H1 (cell line): ENCODE data around the gene RABGGTA. TPM values are rescaled to one million over a fixed set of nuclear protein-coding genes. Genes with fewer than 3 reads are reported as not detected.

Source experiments
- ASH2L ChIP-seq: fragments of 200-600, 300-600 bp; sonication (generic); IDR thresholded peaks from one replicate; pipeline ENCODE4 v1.7.1; 2017; ENCODE audit warnings: low read length
- CHD2 ChIP-seq: IDR thresholded peaks from 2 replicates; pipeline ENCODE4 v1.6.1; 2012; ENCODE audit warnings: low read length, improper control_type of control experiment
- CREB1 ChIP-seq: IDR thresholded peaks from 2 replicates; pipeline ENCODE4 v1.6.1; 2012; ENCODE audit warnings: inconsistent platforms
- CTCF ChIP-seq, 3 experiments: IDR thresholded peaks; 1 replicate in 2 of 3; 2 replicates in 1 of 3; pipeline versions ENCODE4 v1.5.1 to v1.6.1; 2011; ENCODE audit warnings: low read length in 3 of 3, mild to moderate bottlenecking in 3 of 3, inconsistent platforms in 2 of 3, low read depth in 1 of 3, moderate library complexity in 1 of 3; ENCODE audit not compliant: insufficient read depth in 1 of 3; ENCODE audit errors: control extremely low read depth in 1 of 3
- GABPA ChIP-seq: IDR thresholded peaks from 2 replicates; pipeline ENCODE4 v1.6.1; 2011; ENCODE audit warnings: mild to moderate bottlenecking, low read length, moderate library complexity, borderline replicate concordance; ENCODE audit not compliant: insufficient read depth
- JUN ChIP-seq: IDR thresholded peaks from 2 replicates; pipeline ENCODE4 v1.6.1; 2011; ENCODE audit warnings: low read depth, mild to moderate bottlenecking, improper control_type of control experiment, low read length
- MAFK ChIP-seq: IDR thresholded peaks from 2 replicates; pipeline ENCODE4 v1.6.1; 2012; ENCODE audit warnings: low read depth, mild to moderate bottlenecking, improper control_type of control experiment, low read length
- POLR2AphosphoS5 ChIP-seq: IDR thresholded peaks from 2 replicates; pipeline ENCODE4 v1.6.1; 2011; ENCODE audit warnings: low read depth, low read length
- SIX5 ChIP-seq: IDR thresholded peaks from 2 replicates; pipeline ENCODE4 v1.6.1; 2011; ENCODE audit warnings: mild to moderate bottlenecking, low read depth, low read length
- SP2 ChIP-seq: IDR thresholded peaks from 2 replicates; pipeline ENCODE4 v1.6.1; 2012; ENCODE audit warnings: mild to moderate bottlenecking, low read length, inconsistent platforms
- SP4 ChIP-seq: IDR thresholded peaks from 2 replicates; pipeline ENCODE4 v1.6.1; 2012; ENCODE audit warnings: low read length, inconsistent platforms
- SUZ12 ChIP-seq: fragments of 200-600 bp; sonication (generic); IDR thresholded peaks from 2 replicates; pipeline ENCODE4 v1.6.1; 2012; ENCODE audit warnings: mild to moderate bottlenecking, inconsistent platforms, low read length, moderate library complexity, mixed read lengths
- TAF1 ChIP-seq: IDR thresholded peaks from 2 replicates; pipeline ENCODE4 v1.6.1; 2011; ENCODE audit warnings: mild to moderate bottlenecking, low read depth, low read length
- TAF7 ChIP-seq: optimal IDR thresholded peaks from 2 replicates; pipeline ENCODE3; 2011; ENCODE audit warnings: low read depth, mild to moderate bottlenecking, inconsistent platforms, low read length, moderate library complexity, borderline replicate concordance
- TCF12 ChIP-seq: IDR thresholded peaks from 2 replicates; pipeline ENCODE4 v1.6.1; 2011; ENCODE audit warnings: low read depth, mild to moderate bottlenecking, low read length
- polyA plus RNA-seq, 7 experiments: library from polyadenylated mRNA; depleted of rRNA in 3 of 7; stranded (reverse) in 5 of 7; unstranded in 2 of 7; fragments of >200 nt in 5 of 7; fragments of 200-250 nt in 2 of 7; gene quantifications; 1 replicate in 5 of 7; 2 replicates in 1 of 7; 4 replicates in 1 of 7; pipeline versions ENCODE4 v1.2.1 to v1.2.3, GENCODE V29; 2011 to 2013; ENCODE audit warnings: missing spikeins in 2 of 7, mixed read lengths in 2 of 7
- total RNA-seq: library from RNA; stranded (reverse); fragmentation: NEBNext Ultra II Directional; extraction: Animal tissue kit (Norgen Biotek cat#: 25700); gene quantifications from 2 replicates; pipeline ENCODE4 v1.2.1, GENCODE V29; 2021

The RABGGTA gene
- total and polyA plus RNA-seq, 2 of the 8 experiments (the other 6 are each of a cell fraction or from before 2014, with no cell fraction given): 16.0 to 49.8 TPM

GRCh38 chr14:24232121-24232644 is 39.2 kb downstream of the RABGGTA start, which contains the start of gene NEDD8 (continued):
- no peak for TF ChIP-seq SUZ12
- TF ChIP-seq GABPA: peak; percentile 73; the same call in 1 of the 2 replicates
- peak; percentile 95 for TF ChIP-seq SIX5
- TF ChIP-seq POLR2AphosphoS5: peak; percentile 49
- TF ChIP-seq ASH2L: no peak
- TF ChIP-seq CTCF (IDR thresholded peaks at IDR 0.05; ENCODE audit: control extremely low read depth in 1 of 3, insufficient read depth in 1 of 3, low read depth in 1 of 3, low read length in 3 of 3): no peak
- no peak for TF ChIP-seq SP2
- TF ChIP-seq MAFK: no peak
- no peak for TF ChIP-seq SP4
- no peak for TF ChIP-seq TAF7
- TF ChIP-seq TAF1: peak; percentile 56
- peak; percentile 63; the same call in 1 of the 2 replicates for TF ChIP-seq CREB1
- TF ChIP-seq CHD2: no peak
- no peak for TF ChIP-seq JUN
- no peak for TF ChIP-seq TCF12
